ENCODE data around the gene CORO7. TPM values are rescaled to one million over a fixed set of nuclear protein-coding genes. Genes with fewer than 3 reads are reported as not detected.
"Not testable (repeated sequence)": the region's sequence is repeated elsewhere in the genome, so short reads cannot be mapped to it uniquely, and the experiment has no call there.

CORO7 gene
- total RNA-seq, 1 donor from 2014 or later, result 45.0 TPM

- no peak for DNase-seq (ENCODE audit: low spot score)
These were observed 76.0 kb downstream of the CORO7 start for GRCh38 chr16:4340443-4340842.

GRCh38 chr16:4339909-4340308 lies 76.5 kb downstream of the CORO7 start:
- no peak for DNase-seq (ENCODE audit: low spot score)

GRCh38 chr16:4339455-4339854 lies 76.9 kb downstream of the CORO7 start:
- no peak for DNase-seq (ENCODE audit: low spot score)

- no peak for DNase-seq (ENCODE audit: low spot score)
These were observed 77.6 kb downstream of the CORO7 start for GRCh38 chr16:4338712-4339299.

GRCh38 chr16:4338125-4338582 lies 78.2 kb downstream of the CORO7 start:
- DNase-seq (ENCODE audit: low spot score), result no peak

GRCh38 chr16:4337540-4338088 lies 78.8 kb downstream of the CORO7 start:
- no peak for DNase-seq (ENCODE audit: low spot score)

- no peak for DNase-seq (ENCODE audit: low spot score)
These were observed 79.5 kb downstream of the CORO7 start for GRCh38 chr16:4336701-4337539.

- DNase-seq (ENCODE audit: low spot score), result no peak
These were observed 81.5 kb downstream of the CORO7 start for GRCh38 chr16:4334724-4335495.

- DNase-seq (ENCODE audit: low spot score), result not testable (repeated sequence)
These were observed 82.7 kb downstream of the CORO7 start for GRCh38 chr16:4333714-4334113.

- no peak for DNase-seq (ENCODE audit: low spot score)
These were observed 83.1 kb downstream of the CORO7 start for GRCh38 chr16:4333308-4333638.

GRCh38 chr16:4332623-4333307 lies 83.6 kb downstream of the CORO7 start:
- no peak for DNase-seq (ENCODE audit: low spot score)

GRCh38 chr16:4332083-4332482 lies 84.3 kb downstream of the CORO7 start:
- no peak for DNase-seq (ENCODE audit: low spot score)

- DNase-seq (ENCODE audit: low spot score), result peak; percentile 95
These were observed 86.0 kb downstream of the CORO7 start for GRCh38 chr16:4330277-4330874.

GRCh38 chr16:4328782-4329775 lies 87.3 kb downstream of the CORO7 start:
- no peak for DNase-seq (ENCODE audit: low spot score)

- DNase-seq (ENCODE audit: low spot score), result no peak
These were observed 88.2 kb downstream of the CORO7 start for GRCh38 chr16:4328046-4328781.

GRCh38 chr16:4327386-4328045 lies 88.9 kb downstream of the CORO7 start:
- DNase-seq (ENCODE audit: low spot score), result no peak

- DNase-seq (ENCODE audit: low spot score), result no peak
These were observed 91.1 kb downstream of the CORO7 start for GRCh38 chr16:4325253-4325758.

Measured in mesenteric fat pad (tissue), 1 donor.